Activated CD4-positive, alpha-beta T cell treated with anti-CD3 and anti-CD28 coated beads for 1 hour (primary cell): ENCODE results near the gene IVNS1ABP.
"Not testable (repeated sequence)": the region's sequence is repeated elsewhere in the genome, so short reads cannot be mapped to it uniquely, and the experiment has no call there.

Experiments
- DNase-seq: peaks from one replicate; pipeline ENCODE4 v3.0.0-alpha.2; 2020

Gene IVNS1ABP

DNA sequence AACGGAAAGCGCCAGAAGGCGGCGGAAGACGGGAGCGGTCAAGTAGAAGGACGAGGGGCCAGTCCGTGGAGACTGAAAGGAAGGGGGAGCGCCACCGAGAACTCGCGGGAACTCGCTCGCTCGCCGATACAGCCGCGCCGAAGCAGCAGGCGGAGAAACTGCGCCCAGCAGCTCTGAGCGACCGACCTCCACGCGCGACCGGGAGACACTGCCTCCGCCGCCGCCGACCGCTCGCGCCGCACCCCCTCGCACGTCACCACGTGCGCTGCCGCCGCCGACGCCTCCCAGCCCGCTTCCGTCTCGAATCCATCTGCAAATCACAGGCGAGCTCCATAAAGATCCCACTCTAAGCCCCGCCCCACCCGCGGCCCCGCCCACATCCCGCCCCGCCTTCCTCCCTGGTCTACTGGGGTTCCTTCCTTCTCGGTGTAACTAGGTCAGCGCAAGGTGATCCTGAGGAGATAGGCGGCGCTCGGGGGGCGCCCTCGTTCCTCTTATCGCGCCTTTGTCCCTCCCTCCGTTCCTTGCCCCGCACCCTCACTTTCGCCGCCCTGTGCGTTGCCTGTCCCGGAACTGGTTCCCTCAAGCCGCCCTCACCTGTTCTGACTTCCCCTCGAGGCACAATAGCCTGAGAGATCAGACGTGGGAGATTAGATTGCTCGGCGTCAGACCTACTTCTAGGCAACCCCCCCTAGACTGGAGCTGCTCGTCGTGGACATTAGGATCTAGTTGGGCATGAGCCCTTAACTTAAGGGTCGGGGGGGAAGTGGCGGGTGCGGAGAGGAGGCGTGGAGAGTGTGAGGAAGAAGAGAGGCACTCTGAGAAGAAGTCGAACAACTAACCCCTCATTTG lies at the start of gene IVNS1ABP:
TSS of gene IVNS1ABP (minus strand) at position 210 of the 852 bp plus-strand sequence. CDS start 7,750 bp downstream, outside the sequence.
- peak; percentile 93 for DNase-seq

GRCh38 chr1:185365951-185366350 lies 48.9 kb upstream of the IVNS1ABP start:
- no peak for DNase-seq

DNA sequence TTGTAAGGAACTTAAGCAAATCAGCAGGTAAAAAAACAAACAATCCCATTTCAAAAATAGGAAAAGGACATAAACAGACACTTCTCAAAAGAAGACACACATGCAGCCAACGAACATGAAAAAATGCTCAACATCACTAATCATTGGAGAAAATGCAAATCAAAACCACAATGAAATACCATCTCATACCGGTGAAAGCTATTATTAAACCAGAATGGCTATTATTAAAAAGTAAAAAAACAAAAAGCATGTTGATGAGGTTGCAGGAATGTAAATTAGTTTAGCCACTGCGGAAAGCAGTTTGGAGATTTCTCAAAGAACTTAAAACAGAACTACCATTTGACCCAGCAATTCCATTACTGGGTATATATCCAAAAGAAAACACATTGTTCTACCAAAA lies 47.5 kb upstream of the IVNS1ABP start:
- not testable (repeated sequence) for DNase-seq

DNA sequence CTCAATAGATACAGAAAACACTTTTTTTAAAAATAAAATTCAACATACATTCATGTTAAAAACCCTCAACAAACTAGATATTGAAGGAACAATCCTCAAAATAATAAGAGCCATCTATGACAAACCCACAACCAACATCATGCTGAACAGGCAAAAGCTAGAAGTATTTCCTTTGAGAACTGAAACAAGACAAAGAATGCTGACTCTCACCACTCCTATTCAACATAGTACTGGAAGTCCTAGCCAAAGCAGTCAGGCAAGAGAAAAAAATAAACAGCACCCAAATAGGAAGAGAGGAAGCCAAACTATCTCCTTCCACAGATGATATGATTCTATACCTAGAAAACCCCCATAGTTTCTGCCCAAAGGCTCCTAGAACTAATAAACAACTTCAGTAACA lies 46.2 kb upstream of the IVNS1ABP start:
- no peak for DNase-seq

DNA sequence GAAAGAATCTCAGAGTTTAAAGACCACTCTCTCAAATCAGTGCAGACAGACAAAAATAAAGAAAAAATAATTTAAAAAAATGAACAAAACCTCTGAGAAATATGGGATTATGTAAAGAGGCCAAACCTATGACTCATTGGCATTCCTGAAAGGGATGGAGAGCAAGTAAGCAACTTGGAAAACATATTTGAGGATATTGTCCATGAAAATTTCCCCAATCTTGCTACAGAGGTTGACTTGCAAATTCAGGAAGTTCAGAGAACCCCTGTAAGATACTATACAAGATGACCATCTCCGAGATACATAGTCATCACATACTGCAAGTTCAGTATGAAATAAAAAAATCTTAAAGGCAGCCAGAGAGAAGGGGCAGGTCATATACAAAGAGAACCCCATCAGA lies 43.7 kb upstream of the IVNS1ABP start:
- DNase-seq: no peak

DNA sequence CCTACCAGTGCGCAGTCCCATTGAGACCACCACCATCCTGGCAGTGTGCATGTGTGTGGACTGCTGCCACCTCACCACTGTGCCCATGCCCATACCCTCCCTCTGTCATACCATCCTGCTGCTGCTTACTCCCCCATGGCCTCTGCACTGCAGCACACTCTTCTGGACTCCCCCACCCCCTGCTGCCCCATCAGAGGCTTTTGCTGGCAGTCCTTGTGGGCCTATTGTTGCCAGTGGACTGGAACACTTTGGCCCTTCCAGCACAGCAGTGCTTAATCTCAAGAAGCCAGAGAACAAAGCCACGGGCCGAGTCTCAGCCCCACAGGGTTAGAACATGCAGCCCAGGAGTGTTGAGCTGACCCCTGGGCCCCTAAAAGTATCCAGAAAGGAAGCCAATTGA lies 41.9 kb upstream of the IVNS1ABP start:
- DNase-seq: no peak

DNA sequence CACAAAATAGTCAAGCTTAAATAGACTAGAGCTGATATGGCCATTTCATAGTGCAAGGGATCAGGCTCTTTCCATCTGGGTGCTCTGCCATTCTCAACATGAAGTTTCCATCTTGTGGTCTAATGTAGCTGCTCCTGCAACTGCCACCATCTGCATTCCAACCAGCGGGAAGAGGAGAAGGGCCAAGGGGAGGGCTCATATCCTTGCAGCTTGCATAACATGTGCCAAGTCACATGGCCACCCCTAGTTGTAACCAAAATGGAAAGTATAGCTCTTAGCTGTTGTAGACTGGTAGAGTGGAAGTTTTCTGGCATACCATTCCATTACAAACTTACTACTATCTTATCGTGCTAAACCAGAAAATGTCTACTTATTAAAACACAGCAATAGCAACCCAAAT lies 38.9 kb upstream of the IVNS1ABP start:
- DNase-seq: no peak

DNA sequence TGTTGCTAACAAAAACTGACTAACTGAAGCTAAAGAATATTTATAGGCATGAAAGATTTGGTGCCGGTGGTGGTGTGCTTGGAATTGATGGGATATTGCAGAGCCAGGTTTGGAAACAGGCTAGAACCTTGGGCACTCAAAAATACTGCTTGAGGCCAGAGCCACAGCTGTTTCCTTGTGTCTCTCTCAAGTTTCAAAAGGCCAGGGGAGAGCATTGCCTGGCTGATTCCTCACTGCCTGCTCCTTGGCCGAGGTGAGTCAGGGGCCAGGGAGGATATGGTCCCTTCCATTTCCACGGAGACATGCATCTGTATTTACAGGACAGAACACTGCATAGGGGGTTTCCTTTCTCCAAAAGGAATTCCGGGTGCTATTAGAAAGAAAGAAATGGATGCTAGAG lies 36.1 kb upstream of the IVNS1ABP start:
- DNase-seq: no peak

DNA sequence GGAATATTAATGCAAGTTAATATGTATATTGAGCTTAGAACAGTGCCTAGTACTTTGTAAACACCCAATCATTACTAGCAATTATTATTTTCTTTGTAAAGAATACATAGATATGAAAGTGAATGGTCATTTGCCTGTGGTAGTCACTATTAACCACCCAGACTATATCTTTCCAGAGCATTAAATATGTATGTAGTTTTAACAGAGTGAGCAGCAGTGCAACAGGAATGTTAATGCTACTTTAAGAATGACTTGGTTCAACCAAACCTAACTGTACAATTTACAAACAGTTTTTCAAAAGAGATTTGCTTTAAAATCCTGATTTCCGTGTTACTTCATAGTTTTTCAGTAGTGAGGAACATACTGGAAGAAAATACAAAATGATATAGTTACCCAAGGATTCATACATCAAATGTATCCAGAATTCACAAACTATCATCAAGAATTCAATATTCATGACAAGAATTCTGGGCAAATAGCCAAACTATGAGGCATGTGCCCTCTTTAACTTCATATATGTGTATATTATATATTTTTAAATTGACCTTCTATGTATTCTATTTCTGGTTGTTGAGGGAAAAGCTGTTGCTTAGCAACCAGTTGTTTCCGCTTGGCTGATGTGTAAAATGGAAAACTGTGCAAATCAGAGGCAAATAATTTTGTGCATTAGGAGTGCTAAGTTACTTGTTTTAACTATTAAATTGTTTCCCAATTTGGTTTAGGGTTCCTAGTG lies 34.9 kb upstream of the IVNS1ABP start:
- DNase-seq: no peak

- no peak for DNase-seq
Observed at GRCh38 chr1:185350027-185350442, 33.0 kb upstream of the IVNS1ABP start.

- DNase-seq: no peak
Observed at GRCh38 chr1:185349556-185349955, 32.5 kb upstream of the IVNS1ABP start.

GRCh38 chr1:185348985-185349384 lies 31.9 kb upstream of the IVNS1ABP start:
- DNase-seq: no peak

- DNase-seq: no peak
Observed at GRCh38 chr1:185348296-185348695, 31.3 kb upstream of the IVNS1ABP start.

DNA sequence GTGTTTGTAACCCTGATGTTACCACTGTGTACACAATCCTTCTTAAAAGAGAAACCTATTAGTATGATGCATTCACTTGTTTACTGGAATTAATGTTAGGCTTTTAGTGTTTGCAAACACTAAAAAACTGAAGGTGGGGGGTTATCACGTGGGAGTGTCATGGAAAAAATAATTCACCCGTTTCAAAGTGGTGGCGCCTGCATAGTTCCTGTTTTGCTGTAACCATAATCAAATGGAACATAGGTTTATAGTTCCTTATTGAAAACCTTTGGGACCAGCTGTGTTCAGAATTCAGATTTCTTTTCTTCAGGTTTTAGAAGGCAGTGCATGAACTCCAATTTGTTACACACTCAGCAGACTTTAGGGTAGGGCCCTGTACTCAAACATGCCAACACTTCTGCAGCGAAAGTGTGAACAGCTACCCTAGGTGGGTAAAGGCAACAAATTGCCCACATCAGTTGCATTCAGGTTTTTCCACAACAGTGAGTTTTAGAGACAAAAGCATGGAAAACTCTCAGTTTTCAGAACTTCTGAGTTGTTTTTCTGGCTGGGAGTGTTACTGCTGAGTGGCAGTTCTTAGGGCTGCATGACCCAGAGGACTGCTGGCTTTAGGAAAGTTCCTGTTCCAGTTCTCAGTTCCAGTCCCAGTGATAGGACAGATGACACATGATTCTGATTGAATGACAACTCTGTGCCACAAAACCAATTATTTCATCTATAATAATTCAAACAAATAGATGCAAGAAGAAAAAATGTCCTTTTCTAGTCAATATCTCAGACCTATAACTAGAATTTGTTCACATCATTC lies 29.1 kb upstream of the IVNS1ABP start:
- DNase-seq: no peak

DNA sequence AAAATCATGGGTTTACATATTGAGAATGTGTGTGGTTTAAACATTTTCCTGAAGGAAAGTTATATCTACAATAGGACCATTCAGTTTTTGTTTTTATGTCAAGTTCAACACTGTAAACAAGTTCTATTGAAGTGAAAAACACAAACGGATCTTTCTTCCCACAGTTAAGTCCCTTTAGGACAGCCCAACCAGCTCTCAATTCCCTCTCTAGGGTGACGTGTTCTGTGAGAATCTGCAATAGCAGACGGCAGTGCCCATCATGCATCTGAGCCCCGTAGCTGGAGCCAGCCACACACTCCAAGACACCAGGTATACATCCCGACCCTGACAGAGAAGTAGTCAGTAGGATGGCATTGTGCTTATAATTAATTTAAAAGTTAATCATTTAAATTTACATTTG lies 26.3 kb upstream of the IVNS1ABP start:
- no peak for DNase-seq

GRCh38 chr1:185342672-185343259 lies 25.7 kb upstream of the IVNS1ABP start:
- no peak for DNase-seq

DNA sequence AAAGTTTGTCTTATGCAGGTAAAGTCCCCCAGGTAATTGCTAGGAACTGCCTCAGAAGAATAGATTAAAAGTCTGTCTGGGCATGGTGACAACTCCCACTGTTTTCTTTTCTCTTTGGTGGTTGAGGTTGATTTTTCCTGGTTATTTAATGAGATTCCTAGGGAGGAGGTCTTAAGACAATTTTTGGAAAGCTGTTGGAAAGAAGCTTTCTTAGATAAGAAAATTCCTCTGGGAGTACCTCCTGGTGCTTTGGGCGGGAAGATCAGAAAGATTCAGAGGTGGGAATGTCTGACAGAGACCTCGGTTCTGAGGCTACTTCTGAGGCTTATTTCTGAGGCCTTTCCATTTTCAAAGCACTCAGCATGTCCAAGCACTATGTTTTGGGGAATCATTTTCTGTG lies 25.0 kb upstream of the IVNS1ABP start:
- DNase-seq: no peak

DNA sequence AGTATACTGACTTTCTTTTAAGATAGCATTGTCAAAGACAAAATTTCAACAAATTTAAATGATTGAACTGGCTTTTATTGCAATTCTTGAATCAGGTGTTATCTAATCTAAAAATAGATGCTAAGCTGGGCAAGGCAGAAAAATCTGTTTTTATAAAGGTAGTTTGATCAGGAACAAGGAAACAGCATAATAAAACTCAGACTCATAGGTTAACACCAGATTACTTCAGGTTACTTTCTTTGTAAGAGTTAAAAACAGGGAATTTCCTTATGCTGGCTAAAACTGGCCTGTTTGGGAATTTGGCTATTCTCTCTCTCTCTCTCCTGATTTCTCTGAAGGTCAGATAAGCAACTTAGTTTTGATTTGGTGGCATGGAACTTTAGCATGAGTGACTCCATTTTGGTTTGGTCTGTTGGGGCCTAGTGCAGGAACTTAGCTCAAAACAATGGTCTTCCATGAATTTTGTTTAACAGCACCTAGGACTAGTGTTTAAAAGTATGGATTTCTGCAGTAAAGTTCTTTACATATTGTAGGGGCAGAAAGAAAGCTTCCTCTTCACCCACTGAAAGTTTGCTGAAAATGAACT lies 24.2 kb upstream of the IVNS1ABP start:
- no peak for DNase-seq

- DNase-seq: no peak
Observed at GRCh38 chr1:185338719-185339622, 21.9 kb upstream of the IVNS1ABP start.

DNA sequence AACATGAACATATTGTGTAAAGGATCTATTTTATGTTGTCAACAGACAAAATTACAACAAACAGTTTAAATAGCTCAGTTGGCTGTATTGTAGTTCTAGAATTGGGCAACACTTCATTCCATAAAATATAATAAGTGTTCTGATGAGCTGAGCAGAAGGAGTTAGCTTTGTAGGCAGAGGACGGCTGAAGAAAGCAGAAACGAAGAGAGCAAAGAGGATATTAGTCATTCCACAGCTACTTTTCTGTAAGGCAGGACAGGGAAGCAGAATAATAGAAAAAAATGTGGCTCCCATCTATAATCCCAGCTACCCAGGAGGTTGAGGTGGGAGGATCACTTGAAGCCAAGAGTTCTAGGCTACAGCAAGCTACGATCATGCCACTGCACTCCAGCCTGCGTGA lies 20.2 kb upstream of the IVNS1ABP start:
- DNase-seq: no peak

GRCh38 chr1:185334182-185334581 lies 17.1 kb upstream of the IVNS1ABP start:
- no peak for DNase-seq
